HG02981 (cell line): ENCODE results near the gene RPUSD4.

ENCODE experiments used
- ATAC-seq: cut with Tn5 transposase; IDR thresholded peaks from one replicate; pipeline ENCODE4 v1.9.1; 2021; ENCODE audit warnings: mild to moderate bottlenecking, moderate library complexity; ENCODE audit not compliant: unreplicated experiment

RPUSD4 gene

GRCh38 chr11:126159719-126160344 lies 51.6 kb downstream of the RPUSD4 start:
- no peak for ATAC-seq

DNA sequence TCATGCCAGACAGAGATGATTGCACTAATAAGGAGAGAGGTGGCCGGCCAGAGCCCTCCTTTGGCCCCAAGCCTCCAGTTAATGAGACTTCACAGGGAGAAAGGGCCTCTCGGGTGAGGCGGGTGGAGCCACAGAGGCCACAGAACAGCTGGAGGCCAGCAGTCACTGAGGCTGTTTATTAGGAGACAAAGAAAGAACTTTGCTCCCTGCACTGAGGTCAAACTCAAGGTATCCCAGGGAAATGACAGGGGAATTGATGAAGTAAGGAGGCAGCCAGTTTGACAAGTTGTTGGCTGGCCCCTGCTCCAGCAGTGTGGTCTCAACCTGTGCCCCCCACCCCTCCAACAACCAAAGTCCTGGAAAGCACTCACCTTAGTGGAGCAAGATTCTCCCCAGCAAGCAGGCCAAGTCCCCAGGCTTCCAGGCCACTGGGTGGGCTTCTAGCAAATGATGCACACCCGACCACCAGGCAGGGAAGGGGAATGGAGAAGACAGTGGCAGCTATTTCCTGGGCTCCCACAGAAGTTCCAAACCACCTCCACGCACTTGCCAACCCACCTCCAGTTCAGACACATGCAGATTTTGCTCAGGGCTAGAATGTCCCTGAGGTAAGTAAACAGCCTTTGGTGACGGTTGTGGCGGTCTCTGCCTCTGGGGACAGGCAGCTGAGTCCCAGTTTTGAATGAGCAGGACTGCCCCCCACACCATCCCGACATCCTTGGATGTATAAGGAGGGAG lies 53.2 kb downstream of the RPUSD4 start:
- ATAC-seq = no peak

DNA sequence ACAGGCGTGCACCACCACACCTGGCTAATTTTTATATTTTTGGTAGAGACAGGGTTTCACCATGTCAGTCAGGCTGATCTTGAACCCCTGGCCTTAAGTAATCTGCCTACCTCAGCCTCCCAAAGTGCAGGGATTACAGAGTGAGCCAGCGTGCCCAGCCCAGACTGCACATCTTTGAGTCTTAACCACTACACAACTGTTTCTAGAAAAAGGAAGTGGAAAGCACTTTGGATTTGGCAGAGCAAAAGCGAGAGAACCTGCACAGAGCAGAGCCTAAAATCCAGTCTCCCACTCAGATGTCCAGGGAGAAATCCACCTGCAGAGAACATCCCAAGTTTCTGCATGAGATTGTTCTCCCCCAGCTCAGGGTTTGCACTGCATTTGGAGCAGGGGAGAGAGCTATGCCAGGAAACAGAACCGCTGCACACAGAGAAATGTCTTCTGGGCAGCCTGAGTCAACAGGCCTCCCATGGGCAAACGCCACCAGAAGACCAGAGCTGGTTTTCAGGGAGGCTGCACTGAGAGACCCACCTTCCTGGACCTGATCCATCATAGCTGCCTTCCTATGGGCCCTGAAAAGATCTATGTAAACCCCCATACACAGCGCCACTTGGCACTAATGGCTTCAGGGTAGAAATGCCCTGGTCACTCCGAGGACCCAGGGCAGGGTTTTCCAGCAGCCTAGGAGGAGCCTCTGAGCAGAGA lies 54.0 kb downstream of the RPUSD4 start:
- ATAC-seq = no peak

- ATAC-seq = no peak
Observed at GRCh38 chr11:126156814-126157213, 54.6 kb downstream of the RPUSD4 start.

DNA sequence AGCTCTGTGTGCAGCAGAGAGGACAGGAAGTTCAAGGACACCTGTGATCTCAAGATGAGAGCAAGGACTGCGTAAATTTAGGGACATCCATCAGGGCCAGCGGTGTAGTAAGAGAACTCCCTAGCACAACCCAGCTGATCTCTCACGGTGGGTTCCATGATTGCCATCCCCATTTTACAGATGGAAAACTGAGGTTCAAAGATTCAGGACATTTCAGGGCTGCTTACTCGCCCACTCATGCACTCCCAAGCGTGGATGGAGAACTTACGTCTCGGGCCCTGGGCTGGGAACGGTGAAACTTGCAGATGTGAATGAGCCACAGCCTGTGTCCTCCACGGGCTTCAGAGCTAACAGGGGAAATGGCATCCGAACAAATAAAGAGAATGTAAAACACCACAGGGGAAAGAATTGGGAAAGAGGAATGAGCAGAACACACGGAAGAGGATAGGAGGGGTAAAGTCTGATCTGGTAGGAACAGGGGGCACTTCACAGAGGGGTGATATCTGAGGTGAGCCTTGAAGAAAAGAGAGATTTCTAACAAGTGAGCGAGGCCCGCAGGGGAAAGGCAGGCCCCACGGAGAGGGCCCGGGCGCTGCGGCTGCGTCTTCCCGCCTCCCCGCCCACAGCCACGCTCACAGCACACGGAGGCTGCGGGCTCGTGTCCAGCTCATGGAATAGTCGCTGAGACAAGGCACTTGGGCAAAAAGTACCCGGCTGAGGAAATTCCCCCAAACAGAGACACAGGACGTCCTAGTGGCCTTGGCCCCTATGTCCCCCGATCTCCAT lies 55.9 kb downstream of the RPUSD4 start:
- ATAC-seq = no peak

GRCh38 chr11:126154691-126155090 lies 56.8 kb downstream of the RPUSD4 start:
- no peak for ATAC-seq

GRCh38 chr11:126153972-126154371 lies 57.5 kb downstream of the RPUSD4 start:
- no peak for ATAC-seq

DNA sequence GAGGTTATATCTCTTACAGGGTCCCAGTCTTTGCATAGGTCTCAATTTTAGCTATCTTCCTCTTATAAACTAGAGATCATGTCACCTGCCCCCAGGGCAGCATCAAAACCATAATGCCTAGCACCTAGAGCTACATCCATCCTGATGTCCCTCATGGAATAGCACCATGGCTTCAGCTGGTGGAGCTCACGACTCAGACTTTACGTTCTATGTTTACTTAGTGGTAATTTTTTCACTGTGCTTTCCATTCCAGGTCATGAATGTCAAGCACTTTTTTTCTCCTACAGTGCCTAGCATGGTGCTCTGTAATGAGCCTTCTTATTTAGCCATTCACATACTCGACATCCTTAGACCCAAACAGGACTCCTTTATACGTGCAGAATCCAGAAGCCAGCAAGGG lies 58.4 kb downstream of the RPUSD4 start:
- ATAC-seq = no peak

DNA sequence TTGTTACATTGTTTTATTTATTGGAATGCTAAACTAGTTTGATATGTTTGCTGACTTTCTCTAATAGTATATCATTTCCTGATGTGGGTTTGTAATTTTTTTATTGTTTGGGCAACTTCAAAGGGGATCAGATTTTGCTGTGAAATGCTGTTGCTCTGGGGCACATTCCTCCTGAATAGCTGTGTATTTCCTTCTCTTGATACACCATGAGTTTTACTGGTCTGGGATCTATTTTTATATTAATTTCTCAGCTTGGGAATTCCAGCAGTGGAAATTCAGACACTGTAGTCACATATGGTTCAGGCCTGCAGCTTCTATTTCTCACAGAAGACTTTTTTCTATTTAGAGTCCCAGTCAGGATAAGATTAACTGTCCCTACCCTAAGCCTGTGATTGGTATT lies 58.9 kb downstream of the RPUSD4 start:
- ATAC-seq = no peak

- ATAC-seq = no peak
Observed at GRCh38 chr11:126152152-126152551, 59.3 kb downstream of the RPUSD4 start.
